Glomerular visceral epithelial cell (primary cell): ENCODE data around the gene MAPK8.
"Not testable (repeated sequence)": the region's sequence is repeated elsewhere in the genome, so short reads cannot be mapped to it uniquely, and the experiment has no call there.

Source experiments
- DNase-seq: peaks from one replicate; pipeline ENCODE4 v3.0.0-alpha.2; 2016; ENCODE audit errors: extremely low spot score

MAPK8 gene

DNA sequence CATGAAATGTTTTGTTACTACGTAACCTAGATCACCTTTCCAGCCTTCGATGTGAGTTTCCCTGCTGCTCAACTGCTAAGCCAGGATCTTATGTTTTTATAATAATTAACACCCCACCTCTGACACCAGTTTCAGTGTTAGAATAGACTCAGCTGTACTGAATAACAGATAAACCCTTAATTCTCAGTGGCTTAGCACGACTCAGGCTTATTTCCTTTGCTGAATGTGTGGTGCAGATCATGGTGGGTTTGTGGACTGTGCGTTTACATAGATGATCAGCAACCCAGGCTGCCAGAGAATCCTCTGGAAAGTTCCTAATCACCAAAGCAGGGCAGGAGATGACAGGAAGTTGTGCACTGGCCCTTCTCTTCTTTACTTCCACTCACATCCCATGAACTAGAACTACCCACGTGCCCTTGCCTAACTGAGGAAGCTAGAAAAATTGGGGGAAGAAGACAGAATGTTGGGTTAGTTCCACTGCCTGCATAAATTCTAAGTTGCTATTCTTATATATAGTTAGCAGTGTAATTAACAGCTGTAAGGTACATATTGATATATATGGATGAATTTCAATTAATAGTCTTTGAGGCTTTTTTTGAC, 111.8 kb downstream of the MAPK8 start:
- no peak for DNase-seq

DNA sequence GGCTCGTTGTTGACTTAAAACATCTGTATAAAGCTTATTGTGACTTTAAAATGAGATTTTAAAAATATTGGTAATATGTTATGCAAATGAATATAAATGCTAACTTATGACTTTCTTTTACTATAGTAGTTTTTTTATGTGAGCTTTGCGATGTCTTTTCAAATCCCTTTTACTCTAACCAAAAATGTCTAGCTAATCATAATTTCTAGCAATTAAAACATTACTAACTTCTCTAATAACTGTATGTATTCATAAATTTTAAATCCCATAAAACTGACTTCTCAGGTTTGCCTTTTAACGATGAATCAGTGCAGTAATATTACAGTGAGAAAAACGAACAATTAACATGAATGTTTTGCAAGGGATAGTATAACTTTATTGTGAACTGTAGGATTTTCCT, 113.2 kb downstream of the MAPK8 start:
- no peak for DNase-seq

DNA sequence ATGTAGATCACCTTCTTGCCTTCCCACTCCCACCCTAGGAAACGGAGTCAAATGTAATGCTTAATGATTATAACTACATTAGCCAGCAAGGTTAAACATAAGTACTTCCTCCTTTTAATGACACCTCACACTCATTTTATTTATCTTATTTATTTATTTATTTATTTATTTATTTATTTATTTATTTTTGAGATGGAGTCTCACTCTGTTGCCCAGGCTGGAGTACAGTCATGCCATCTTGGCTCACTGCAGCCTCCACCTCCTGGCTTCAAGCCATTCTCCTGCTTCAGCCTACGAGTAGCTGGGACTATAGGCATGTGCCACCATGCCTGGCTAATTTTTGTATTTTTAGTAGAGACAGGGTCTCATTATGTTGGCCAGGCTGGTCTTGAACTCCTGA, 115.4 kb downstream of the MAPK8 start:
- not testable (repeated sequence) for DNase-seq

DNA sequence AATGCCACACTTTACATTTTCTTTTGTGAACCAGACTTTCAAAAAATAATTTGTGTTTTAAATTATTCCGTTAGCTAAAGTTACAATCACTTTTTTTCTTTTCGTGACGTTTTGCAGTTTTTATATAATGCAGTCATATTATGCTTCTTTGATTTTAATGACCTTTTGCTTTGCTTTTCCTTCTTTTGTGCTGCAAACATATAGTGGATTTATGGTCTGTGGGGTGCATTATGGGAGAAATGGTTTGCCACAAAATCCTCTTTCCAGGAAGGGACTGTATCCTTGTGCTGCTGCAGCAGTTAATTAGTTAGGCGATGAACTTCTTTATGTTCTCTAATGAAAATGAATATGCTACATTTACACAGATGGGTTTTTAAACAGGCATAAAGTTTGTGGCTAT, 117.4 kb downstream of the MAPK8 start:
- DNase-seq, result no peak

DNA sequence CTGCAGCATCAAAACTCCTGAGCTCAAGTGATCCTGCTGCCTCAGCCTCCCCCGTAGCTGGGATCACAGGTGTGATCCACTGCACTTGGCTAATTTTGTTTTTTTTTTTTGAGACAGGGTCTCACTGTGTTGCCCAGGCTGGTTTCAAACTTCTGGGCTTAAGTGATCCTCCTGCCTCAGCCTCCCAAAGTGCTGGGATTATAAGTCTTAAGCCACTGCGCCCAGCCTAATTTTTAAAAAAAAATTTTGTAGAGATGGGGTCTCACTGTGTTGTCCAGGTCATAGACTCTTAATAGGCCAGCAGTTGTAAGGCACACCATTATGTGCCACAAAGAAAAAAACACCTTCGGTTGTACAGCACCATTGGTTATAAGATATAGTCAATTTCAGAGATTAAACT, 122.4 kb downstream of the MAPK8 start:
- no peak for DNase-seq

DNA sequence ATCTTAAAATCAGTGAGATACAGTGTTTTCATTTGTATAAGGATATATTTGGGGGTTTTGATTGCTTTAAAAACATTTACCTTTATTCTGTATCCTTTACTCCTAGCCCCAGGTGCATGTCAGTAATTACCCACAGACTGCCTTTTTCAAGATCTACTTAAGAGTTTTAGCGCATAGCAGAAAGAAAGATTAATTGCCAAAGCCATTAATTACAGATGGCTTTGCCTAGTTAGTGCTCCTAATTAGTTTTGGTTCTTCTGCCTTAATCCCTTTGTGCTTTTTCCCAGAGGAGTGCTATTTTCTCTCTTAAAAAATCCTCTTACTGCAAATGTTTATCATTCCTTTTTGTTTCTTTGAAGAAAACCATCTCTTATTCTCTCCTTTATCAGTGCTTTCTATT, 122.8 kb downstream of the MAPK8 start:
- no peak for DNase-seq

DNA sequence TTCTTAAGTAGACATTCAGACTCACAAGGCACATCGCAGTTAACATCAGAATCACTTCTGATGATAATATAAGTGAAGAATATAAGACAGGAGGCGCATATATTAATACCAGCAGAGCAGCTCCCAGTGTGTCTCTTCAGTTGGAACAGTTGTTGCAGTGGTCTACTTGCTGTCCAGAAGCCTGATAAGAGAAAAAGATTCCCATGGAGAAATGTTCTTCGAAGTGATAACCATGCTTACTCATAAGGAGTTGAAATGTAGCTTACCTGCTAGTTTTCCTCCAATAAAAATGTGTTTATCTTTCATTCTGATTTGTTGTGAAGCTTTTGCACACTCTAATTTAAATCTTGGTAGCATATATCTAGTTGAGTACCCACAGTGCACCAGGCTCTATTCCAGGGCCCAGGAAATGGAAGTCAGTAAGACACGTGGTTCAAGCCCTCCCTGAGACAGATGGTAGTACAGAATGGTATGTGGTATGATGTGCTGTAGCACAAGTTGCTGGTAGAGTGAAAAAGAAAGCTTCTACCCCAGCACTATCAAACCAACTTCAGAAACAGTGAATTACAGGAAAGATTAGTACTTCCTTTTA, 124.0 kb downstream of the MAPK8 start:
- DNase-seq, result no peak

DNA sequence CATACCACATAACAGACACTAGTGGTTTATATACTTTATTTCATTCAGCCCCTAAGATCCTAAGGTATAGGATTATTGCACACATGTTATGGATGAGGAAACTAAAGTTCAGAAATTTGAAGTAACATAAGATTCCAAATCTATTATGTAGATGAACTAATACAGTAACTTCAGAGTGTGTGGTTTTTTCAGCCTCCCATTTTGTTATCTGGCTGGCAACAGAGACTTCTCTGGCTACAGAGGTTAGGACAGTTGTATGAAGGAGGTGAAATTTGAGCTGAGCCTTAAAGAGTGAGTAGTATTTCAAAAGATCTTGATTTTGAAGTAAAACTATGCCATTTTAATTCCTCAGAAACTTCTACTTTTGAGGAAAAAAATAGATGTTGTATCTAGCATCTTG, 125.4 kb downstream of the MAPK8 start:
- DNase-seq, result no peak

DNA sequence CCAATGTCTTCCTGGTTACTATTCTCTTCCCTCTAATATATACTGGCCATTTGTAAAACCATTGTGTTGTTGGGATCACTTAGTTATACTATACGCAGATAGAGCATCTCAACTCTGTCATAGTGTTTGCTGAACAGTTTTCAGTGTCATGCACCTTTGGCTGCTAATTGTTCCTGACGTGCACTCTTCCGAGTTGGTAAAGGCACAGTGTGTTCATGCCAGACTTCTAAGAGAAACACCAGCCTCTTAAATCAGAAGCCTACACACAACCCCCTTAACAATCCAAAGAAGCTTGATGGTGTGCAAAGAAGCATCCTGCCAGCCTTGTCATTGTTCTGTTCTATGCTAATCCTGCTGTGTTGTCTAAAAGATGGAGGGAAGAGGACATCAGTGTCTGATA, 131.1 kb downstream of the MAPK8 start:
- DNase-seq, result no peak

DNA sequence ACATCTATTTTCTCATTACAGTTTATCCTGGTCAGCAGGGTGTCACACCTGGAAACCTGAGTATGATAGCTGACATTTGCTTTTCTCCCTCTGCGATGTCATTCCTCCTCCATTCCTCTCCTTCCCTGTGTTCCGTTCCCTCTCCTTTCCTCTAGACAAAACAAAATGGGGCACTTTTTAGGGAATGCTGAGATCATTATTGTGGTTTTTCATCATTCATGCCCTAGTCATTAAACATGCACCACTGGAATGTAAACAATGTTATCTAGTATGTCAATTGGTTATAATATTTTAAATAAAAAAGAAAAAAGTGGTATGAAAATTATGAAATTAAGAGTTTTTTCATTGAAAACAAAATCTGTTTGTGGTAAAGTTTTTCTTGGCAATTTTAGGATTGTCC, 132.6 kb downstream of the MAPK8 start:
- peak; percentile 62 for DNase-seq

DNA sequence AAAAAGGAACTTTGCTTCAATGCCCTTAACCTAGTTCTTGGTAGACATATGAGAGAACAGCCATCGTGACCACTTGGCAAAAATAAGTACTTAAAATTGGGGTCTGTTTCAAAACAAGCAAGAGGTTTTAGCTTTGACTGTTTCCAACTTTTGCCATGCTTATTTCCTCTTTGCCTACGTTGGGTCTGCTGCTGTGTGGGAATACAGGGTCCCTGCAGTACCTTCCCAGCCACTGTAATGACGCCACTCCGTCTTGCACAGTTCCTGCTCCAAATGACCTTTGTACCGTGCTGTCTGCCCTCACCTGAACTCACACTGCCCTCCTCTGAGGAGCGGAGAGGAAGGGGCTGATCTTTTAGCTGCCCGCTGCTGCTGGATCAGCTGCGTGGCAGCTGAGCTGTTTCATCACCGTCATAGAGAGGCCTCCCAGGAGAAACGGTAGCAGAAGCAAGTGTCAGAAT, 133.1 kb downstream of the MAPK8 start:
- DNase-seq, result peak; percentile 63

DNA sequence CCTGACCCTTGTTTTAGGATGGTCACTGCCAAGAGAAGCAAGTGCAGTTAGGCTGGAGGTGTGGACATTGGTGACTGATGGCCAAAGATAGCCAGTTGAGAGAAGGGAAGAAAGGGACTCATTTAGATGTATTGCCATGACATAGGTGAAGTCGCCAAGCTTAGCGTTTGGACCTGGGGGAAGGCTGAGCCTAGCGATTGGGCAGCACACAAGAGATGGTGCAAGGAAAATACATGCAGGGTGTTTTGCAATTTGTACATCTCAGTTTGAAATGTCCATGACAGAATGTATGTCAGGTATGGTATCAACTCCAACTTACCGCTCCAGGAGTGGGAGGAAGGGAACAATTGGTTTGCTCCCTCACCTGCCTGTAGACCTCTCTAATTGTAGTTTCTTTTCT, 134.3 kb downstream of the MAPK8 start:
- DNase-seq, result no peak

DNA sequence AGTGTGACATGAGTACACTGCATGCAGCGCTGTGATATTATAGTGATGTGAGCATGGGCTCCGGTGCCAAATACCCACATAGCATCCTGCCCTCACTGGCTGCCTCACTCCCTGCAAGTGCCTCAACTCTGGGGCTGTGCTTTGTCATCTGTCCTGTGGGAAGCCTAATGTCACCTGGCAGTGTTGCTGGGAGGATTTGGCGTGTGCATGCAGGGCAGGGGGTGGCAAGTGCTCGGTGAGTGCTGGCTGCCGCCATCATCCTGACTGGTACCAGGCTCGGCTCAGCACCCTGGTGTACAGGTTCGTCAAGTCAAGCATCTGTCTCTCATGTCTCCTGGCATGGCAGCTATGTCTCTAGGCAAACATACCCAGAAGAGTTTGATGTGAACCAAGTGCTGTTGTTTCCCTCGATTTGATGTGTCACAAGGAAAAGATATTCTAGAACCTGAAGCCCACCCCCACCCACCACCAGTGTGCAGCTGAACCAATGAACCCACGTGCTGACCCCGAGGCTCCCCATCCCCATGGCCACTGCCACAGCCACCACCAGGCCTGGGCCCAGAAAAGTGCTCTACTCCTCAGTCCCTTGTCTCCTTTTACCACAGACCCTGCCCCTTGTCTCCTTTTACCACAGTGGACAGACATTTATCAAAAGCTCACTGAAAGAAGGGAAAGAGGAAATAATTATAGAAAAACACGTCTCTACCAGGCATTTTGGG, 135.8 kb downstream of the MAPK8 start:
- DNase-seq, result no peak

DNA sequence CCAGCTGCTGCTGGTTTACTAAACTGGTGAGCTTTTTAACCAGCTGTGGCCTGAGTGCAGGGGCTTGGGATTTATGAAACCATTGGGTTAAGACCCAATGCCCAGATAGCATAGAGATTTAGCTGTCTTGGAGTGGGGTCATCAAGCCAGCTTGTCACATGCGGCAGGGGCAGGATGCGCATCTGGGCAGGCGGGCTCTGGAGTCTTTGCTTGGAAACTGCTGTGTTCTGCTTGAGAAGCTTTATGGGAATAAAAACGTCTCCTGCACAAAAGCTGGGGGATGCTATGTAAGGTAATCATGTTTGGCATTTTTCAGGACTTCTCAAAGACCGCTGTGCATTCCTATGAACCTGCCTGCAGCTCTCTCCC, 136.3 kb downstream of the MAPK8 start:
- DNase-seq, result no peak

DNA sequence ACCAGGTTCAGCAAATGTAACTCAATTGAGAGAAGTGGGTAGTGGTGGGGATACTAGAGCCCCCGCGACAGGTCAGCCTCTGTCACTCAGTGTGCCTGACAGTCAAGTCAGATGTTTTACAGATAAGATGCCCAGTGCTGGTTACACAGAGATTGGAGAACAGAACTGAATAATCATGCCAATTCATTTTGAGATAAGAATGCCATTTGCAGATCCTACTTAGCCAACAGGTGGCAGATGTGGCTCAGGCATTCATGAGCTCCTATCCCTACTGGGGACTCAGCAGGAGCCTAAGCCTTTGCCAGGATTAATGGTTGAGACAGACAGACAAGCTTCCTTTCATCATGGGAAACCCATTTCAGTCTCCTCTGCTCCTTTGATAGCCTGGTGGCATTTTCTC, 137.8 kb downstream of the MAPK8 start:
- DNase-seq, result peak; percentile 29

DNA sequence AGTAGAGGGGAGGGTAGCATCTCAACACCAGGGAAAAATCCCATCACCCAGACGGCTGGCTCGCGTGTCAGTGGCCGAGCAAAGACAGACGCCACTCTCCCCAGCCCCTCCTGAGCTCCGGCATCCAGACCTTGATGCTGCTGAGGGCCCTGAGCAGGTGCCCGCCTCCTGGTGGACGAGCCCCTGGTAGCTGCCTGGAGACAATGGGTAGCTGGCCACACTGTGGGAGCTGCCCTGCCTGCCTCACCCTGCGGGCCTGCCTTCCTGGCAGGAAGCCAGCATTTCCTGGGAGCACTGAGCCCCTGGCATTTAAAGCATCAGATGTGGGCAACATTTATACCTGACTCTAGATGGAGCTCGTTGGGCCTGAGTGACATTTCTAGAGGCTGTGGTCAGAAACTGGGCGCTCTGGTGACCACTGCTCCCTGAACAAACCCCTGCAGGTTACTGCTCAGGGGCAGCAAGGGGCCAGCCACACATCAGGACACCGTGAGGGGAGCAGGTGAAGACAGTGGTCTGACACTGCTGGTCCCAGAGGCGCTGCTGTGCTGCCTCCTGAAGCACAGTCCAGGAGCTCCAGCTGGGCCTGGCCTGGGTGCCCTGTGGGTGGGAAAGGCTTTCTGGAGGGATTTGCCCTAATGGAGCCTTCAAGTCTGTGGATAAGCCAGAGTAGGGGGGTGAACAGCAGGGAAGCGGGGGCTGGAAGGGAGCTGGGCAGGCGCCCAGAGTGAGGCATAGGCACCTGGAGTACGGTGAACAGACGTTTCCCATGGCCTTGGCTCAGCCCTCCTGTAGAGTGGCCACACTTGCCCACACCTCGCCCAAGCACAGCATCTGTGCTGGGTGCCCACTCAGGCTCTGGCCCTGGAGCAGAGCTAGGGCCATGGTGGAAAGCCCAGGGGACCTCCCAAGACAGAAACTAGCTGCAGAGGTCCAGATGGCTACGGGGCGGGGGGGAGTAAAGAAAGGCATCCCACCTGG, 138.7 kb downstream of the MAPK8 start:
- peak; percentile 74 for DNase-seq

DNA sequence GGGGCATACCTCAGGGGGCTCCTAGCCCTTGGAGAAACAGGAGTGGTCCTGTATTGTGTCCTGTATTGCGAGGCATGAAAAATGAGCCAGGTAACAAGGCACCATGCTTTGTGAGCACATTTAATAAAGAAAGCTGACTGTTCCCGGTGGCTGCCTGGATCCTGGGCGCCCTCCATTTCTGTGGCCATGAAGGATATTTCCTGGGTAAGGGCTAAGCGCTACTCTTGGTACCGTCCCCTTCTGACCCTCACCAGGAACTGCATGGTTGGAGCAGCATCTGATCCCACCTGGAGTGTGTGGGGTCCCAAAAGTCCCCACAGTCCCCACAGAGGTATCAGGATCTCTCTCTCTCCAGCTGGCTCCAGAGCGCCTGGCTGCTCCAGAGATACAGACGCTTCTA, 139.5 kb downstream of the MAPK8 start:
- DNase-seq, result no peak

DNA sequence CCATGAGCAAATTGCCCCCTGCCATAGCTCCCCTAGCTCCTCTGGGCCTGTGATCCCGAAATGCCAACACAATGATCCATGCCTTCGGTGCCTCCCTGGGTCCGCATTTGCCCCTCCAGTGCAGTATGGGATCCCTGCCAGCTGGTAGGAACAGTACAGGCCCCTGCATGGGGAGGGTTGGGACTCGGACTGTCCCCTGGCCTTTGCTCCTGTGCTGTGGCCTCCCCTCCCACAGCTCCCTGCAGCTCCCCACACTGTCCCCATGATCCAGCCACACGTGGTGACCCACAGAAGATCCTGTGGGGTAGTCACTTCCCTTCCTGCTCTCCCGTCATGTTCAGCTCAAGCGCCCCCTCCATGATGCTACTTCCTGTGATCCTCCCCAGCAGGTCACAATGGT, 140.3 kb downstream of the MAPK8 start:
- DNase-seq, result no peak

DNA sequence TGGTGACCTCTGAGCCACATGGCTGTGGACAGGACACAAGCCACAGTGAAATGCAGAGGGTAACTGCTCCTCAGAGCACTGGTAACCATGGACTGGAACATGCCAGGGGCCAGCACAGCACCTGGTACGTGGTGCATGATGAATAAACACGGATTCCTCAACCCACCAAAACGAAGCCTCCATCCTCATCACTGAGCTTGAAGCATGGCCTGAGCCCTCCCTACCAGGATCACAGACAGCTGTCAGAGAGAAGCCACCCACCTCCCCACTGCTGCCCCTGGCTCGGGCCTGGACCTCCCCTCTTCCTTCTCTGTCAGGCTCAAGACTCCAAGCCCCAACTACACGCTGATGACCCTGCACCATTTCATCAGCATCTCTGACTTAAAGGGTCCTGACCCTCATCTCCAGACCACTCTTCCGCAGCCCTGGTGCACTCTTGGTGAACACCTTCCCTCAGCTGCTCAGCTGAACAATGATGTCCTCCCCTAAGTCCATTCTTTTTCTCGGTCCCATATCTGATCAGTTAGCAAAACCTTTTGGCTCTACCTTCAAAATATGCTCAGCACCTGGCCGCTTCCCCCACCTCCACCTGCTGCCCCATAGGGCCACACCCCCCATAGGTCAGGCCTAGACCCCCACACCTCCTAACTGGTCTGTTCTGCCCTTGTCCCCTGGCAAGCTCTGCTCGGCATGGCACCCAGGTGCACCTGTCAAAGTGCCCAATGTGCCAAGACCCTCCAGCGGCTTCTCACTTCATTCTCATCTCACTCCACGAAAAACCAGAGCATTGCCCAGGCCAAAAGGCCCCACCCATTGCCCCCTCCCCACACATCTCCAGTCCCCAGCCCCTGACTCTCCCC, 141.1 kb downstream of the MAPK8 start:
- DNase-seq, result no peak

DNA sequence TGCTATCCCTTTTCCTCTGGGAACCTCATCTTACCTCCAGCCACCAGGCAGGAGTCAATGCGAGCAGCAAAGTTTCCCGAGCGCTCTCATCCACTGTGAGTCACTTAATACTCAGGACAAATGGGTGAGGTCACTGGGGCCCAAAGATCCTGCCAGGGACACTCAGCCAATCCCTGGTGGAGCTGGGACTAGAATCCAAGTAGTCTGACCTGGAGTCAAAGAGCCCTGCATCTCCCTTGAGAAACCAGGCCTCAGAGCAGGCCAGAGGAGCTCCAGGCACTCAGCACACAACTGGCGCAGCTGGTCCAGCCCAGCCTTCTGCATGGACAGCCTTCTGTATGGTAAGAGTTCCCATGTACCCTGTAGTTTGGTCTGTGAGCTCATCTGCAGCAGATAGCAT, 142.3 kb downstream of the MAPK8 start:
- peak; percentile 54 for DNase-seq

DNA sequence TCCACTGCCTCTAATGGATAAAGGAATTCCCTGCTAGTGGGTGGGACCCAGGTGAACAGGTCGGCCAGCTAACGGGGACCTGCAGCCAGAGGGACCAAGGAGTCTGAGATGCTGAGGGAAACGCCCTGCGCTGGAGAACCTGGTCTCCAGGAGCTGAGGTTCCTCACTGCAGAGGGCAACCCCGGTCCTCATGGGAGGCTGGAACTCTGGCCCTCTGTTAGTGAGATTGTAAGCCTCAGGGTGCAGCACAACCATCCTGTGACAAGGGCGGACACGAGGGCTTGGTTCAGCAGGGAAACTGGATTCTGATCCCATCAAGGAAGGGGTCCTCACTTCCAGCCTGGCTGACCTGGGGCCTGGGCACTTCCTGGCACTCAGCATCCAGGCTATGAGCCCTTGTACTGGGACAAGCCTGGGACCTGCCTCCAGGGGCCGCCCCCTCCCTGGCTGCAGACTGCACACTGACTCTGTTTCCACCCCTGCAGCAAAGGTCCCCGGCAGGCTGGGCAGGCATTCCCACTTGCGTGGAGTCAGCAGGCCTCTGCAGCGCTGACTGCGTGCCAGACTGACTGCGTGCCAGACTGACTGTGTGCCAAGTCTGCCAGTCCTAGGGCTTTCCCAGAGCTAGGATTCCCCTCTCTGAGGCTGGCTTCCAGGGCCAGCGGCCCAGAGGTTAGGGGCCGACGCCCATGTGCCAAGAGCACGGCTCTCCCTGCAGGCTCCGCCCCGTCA, 143.2 kb downstream of the MAPK8 start:
- DNase-seq, result no peak
